Right ventricle myocardium inferior (tissue), 1 donor: ENCODE data around the gene AAMP. TPM values are rescaled to one million over a fixed set of nuclear protein-coding genes. Genes with fewer than 3 reads are reported as not detected.
A peak's percentile ranks its signal among the peaks of the same experiment; 100 is the strongest.
"Not testable (repeated sequence)": the region's sequence is repeated elsewhere in the genome, so short reads cannot be mapped to it uniquely, and the experiment has no call there.

Experiments used
- ATAC-seq: fragments of 200-7000 bp; cut with Tn5 transposase; one replicate; pipeline ENCODE4 v1.9.1; 2020; ENCODE audit warnings: mild to moderate bottlenecking, moderate library complexity
- DNase-seq: peaks from one replicate; pipeline ENCODE4 v3.0.0; 2021; ENCODE audit errors: missing footprints
- intact Hi-C: fragments of 100-400 bp; cut with DNase I; formaldehyde crosslinking; loops from one replicate; pipeline ENCODE4 v1.11.0; 2022
- long read RNA-seq: library from polyadenylated mRNA; unstranded; transcript quantifications from one replicate; pipeline ENCODE4 v2.0.0, GENCODE V29; 2021
- total RNA-seq: library from RNA; stranded (reverse); fragmentation: NEBNext Ultra II Directional; extraction: Animal tissue kit (Norgen Biotek cat#: 25700); gene quantifications from one replicate; pipeline ENCODE4 v1.2.1, GENCODE V29; 2021
- donor health status: DM: no; HTN: yes; CAD: no; lungs with severe emphysema.

The AAMP gene
- 50.6 TPM for total RNA-seq
- long read RNA-seq, transcript AAMP-204 (11 exons, 1,804 nt), result minor isoform, 8 of 78 reads
- long read RNA-seq, transcript AAMP-201 (11 exons, 1,886 nt), result major isoform, 63 of 78 reads
- long read RNA-seq, partial matches to known transcripts, result 1 of 78 reads
- long read RNA-seq, other reads (novel, unspliced or antisense), result 5 of 78 reads

DNA sequence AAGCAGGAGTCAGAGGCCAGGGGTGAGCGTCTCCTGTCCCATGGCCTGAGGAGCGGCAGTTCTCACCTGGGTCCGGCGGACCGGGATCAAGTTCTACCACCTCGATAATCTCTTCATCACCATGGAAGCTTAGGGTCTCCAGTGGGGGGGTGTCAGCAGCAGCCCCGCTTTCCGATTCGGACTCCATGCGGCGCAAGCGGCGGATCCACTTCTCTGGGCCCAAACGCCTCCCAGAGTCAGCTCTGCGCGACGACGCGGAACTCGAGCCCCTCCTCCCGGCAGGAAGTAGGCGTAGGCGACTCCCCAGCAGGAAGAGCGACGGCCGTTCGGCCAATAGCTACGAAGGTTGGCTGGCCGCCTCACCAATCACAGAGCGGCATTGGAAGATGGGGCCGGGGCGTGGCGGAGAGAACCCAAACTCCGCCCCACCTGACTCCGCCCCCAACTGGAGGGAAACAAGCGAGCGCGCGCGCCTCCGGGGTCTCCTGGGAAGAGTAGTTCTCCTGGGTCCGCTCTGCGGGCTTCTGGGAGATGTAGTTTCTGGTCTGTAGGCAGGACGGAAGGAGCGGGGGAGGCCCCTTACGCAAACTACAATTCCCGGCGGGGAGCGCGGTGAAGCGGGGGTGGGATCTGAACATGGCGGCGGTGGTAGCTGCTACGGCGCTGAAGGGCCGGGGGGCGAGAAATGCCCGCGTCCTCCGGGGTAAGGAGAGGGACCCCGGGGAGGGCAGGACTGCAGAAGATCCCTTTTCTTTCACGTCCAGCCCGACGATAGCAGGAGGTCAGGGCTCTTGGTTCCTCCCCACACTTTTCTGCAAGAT lies at the start of gene AAMP, which contains the start of gene PNKD:
AAMP (minus strand) TSS at position 238 of the 821 bp plus-strand sequence; CDS start at position 187, 51 bp downstream.
PNKD (plus strand) TSS at position 620 of the 821 bp plus-strand sequence; CDS start at position 637, 17 bp downstream.
- ATAC-seq (peak; percentile 95), DNase-seq (peak; percentile 100)
- intact Hi-C loops, result loop anchor here (1.0 to 10.0 kb wide), 5 partner anchors 17 to 395 kb away; partner anchors contain the start of genes ARPC2, CTDSP1 and TMBIM1

DNA sequence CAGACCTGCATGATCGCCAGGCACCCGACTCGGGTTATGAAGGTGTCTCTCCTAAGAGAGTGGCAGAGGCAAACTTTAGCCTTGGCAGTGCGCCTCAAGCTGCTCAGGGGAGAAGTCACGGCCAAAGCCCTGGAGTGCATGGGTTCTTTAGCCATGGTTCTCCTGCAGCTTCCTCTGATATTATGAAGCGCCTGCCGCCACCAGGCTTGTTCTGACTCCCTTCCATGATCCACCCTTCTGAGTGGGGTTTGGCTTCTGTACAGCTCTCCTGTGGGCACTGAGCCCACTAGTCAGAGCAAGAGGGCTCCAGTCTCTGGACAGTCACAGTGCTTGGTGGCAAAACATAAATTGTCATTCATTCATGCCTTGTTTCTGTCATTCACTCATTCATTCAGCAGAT lies 48.3 kb upstream of the AAMP start:
- no peak for ATAC-seq
- intact Hi-C loops, result no loop called here

DNA sequence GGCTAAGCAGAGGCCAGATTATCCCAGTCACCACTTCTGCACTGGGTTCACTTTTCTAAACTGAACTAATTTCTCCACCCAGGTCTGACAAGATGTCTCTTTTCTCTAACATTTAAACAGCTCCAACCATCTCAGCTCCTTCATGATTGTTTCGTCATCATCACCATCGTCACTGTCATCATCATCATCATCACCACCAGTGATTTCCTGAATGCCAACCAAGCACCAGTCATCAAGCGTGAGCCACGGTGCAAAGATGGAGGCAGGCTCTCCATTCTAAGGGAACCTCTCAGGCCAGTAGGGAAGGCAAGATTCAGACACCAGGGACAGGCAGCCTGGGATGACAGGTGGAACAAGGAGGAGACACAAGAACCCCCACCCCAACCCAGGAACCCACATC lies 47.9 kb upstream of the AAMP start:
- ATAC-seq, result no peak
- intact Hi-C loops, result no loop called here

More for the DNA sequence above, 48.3 kb upstream of the AAMP start:
- DNase-seq, result no peak

GRCh38 chr2:218317303-218317630 lies 47.3 kb upstream of the AAMP start:
- intact Hi-C loops, result no loop called here
- ATAC-seq (no peak), DNase-seq (no peak)

More for the DNA sequence above, 47.9 kb upstream of the AAMP start:
- no peak for DNase-seq

- intact Hi-C loops, result no loop called here
- DNase-seq (no peak), ATAC-seq (no peak)
Observed at GRCh38 chr2:218315397-218315796, 45.5 kb upstream of the AAMP start.

DNA sequence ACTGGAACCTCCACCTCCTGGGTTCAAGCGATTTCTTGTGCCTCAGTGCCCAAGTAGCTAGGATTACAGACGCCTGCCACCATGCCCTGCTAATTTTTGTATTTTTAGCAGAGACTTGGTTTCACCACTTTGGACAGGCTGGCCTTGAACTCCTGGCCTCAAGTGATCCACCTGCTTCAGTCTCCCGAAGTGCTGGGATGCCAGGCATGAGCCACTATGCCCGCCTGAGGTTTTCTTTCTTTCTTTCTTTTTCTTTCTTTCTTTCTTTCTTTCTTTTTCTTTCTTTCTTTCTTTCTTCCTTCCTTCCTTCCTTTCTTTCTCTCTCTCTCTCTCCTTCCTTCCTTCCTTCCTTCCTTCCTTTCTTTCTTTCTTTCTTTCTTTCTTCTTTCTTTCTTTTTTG lies 44.8 kb upstream of the AAMP start:
- ATAC-seq, DNase-seq, intact Hi-C loops: not testable (repeated sequence)

- no peak for DNase-seq
- no peak for ATAC-seq
- intact Hi-C loops, result no loop called here
Observed at GRCh38 chr2:218313356-218313755, 43.4 kb upstream of the AAMP start.

- no peak for DNase-seq
- no peak for ATAC-seq
- intact Hi-C loops, result no loop called here
Observed at GRCh38 chr2:218312267-218312756, 42.4 kb upstream of the AAMP start.

- intact Hi-C loops, DNase-seq, ATAC-seq: not testable (repeated sequence)
Observed at GRCh38 chr2:218311541-218312266, 41.8 kb upstream of the AAMP start.

DNA sequence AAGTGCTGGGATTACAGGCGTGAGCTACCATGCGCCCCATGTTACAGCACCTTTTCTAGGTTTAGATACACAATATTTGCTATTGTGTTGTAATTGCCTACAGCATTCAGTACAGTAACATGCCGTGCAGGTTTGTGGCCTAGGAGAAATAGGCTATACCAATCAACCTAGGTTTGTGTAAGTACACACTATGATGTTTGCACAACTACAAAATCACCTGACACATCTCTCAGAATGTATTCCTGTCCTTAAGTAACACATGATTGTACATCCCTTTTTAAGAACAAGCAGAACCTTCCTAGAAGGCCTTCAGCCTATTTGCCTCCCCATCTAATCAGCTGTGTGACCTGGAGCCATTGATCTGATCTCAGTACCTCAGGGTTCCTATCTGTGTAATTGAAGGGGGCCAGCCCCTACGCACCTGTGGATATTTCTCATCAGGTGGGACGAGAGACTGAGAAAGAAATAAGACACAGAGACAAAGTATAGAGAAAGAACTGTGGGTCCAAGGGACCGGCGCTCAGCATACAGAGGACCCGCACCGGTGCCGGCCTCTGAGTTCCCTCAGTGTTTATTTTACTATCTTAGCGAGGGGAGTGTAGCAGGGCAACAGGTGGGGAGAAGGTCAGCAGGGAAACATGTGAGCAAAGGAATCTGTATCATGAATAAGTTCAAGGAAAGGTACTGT lies 41.1 kb upstream of the AAMP start:
- ATAC-seq (no peak), DNase-seq (no peak)
- intact Hi-C loops, result no loop called here

GRCh38 chr2:218307415-218308090 lies 37.6 kb upstream of the AAMP start:
- no peak for DNase-seq
- intact Hi-C loops, result no loop called here
- peak; percentile 69 for ATAC-seq

GRCh38 chr2:218306184-218306920 lies 36.4 kb upstream of the AAMP start:
- intact Hi-C loops, result no loop called here
- DNase-seq, result no peak
- no peak for ATAC-seq

GRCh38 chr2:218305383-218305782 lies 35.4 kb upstream of the AAMP start:
- ATAC-seq, result no peak
- no peak for DNase-seq
- intact Hi-C loops, result no loop called here

DNA sequence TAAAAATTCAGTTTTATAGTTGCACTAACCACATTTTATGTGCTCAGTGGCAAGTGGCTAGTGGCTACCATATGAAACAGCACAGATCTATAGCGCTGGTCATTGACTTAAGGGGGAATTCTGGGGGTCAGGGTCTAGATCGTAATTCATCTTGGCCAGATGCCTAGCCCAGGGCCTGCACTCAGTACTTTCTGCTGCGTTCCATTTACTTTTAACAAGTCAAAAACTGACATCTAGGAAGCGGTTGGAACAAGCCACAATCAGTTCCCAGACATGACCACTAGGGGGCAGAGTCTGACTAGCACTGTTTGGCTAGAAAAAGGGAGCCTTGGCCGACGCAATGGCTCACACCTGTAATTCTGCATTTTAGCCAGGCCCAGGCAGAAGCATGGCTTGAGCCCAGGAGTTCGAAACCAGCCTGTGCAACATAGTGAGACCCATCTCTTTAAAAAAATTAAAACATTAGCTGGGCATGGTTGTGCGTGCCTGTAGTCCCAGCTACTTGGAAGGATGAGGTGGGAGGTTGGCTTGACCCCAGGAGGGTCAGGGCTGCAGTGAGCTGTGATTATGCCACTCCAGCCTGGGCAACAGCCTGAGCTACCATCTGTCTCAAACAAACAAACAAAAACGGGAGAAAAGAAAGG lies 31.4 kb upstream of the AAMP start:
- intact Hi-C loops, result loop anchor here (1.0 kb wide), 1 partner anchor 55 kb away; the partner anchor contains the start of gene CATIP
- DNase-seq, result peak; percentile 84
- ATAC-seq, result peak; percentile 65

- intact Hi-C loops, result no loop called here
- DNase-seq, result no peak
- ATAC-seq, result no peak
Observed at GRCh38 chr2:218300141-218300540, 30.2 kb upstream of the AAMP start.

DNA sequence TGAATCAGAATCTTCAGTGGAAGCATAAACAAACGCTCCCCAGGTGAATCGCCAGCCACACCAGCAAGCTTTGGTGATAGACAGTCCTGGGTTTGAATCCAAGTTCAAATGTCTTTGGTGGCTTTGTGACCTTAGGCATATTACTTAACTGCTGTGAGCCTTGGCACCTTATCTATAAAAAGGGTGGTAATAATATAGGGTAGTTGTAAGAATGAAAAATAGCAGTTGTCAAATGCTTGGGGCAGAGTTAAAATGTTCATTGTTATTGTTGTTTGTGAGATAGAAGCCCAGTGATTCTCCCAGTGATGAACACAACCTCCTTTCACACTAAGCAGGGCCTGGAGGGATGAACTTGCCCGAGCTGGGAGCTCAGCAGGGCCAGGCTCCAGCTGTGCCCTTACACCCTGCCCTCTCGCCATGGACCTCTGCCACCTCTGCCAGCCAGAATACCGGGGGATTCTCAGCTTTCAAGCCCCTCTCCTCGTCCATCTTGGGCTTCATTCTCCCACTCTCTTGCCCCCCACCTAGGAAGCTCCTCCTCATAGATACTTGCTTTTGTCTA lies 28.5 kb upstream of the AAMP start:
- ATAC-seq (no peak), DNase-seq (no peak)
- intact Hi-C loops, result no loop called here

- ATAC-seq (no peak), DNase-seq (no peak)
- intact Hi-C loops, result no loop called here
Observed at GRCh38 chr2:218296847-218297246, 26.9 kb upstream of the AAMP start.
